Neural cell (in vitro differentiated cells): ENCODE results near the gene NR2E1. TPM values are rescaled to one million over a fixed set of nuclear protein-coding genes. Genes with fewer than 3 reads are reported as not detected.

Experiments
- H2AFZ ChIP-seq: fragments of 200-600, 300-800 bp; sonication (generic), shearing (Covaris generic); 2 replicates; pipeline ENCODE4 v1.6.0; 2014; ENCODE audit warnings: low read depth, mild to moderate bottlenecking, antibody characterized with exemption, low read length, moderate library complexity
- H3F3A ChIP-seq: fragments of 200-600 bp; shearing (Covaris generic); 2 replicates; pipeline ENCODE4 v1.6.1; 2016; ENCODE audit warnings: mild to moderate bottlenecking, moderate library complexity, mixed read lengths, antibody characterized with exemption, low read length; ENCODE audit not compliant: insufficient read depth, poor library complexity, severe bottlenecking
- H3K27ac ChIP-seq: fragments of 200-600, 300-800 bp; sonication (generic), shearing (Covaris generic); 2 replicates; pipeline ENCODE4 v1.5.1; 2014; ENCODE audit warnings: mild to moderate bottlenecking, low read length, moderate library complexity
- H3K27me3 ChIP-seq: fragments of 300-800, 200-600 bp; sonication (generic), shearing (Covaris generic); 2 replicates; pipeline ENCODE4 v1.6.0; 2014; ENCODE audit warnings: mild to moderate bottlenecking, low read depth, low read length, moderate library complexity; ENCODE audit not compliant: insufficient read depth
- H3K36me3 ChIP-seq: fragments of 300-800, 200-600 bp; sonication (generic), shearing (Covaris generic); 2 replicates; pipeline ENCODE4 v1.5.1; 2014; ENCODE audit warnings: mild to moderate bottlenecking, antibody characterized with exemption, low read length, moderate library complexity; ENCODE audit not compliant: insufficient read depth
- H3K4me2 ChIP-seq: fragments of 300-800, 200-600 bp; sonication (generic), shearing (Covaris generic); 2 replicates; pipeline ENCODE4 v1.6.0; 2014; ENCODE audit warnings: mild to moderate bottlenecking, low read length
- H3K4me3 ChIP-seq: fragments of 300-800, 200-600 bp; sonication (generic), shearing (Covaris generic); 2 replicates; pipeline ENCODE4 v1.5.1; 2014; ENCODE audit warnings: mild to moderate bottlenecking, low read length, moderate library complexity
- H3K79me2 ChIP-seq: fragments of 200-600 bp; shearing (Covaris generic); replicated peaks from 2 replicates; pipeline ENCODE4 v1.6.0; 2014; ENCODE audit warnings: mild to moderate bottlenecking, low read length, moderate library complexity; ENCODE audit not compliant: insufficient read depth
- H3K9ac ChIP-seq: fragments of 300-800, 200-600 bp; sonication (generic), shearing (Covaris generic); 2 replicates; pipeline ENCODE4 v1.6.1; 2016; ENCODE audit warnings: mild to moderate bottlenecking, low read length, mixed read lengths
- H3K9me2 ChIP-seq: fragments of 200-600 bp; shearing (Covaris generic); 2 replicates; pipeline ENCODE4 v1.6.1; 2016; ENCODE audit warnings: mild to moderate bottlenecking, low read length, mixed read lengths; ENCODE audit not compliant: insufficient read depth
- H3K9me3 ChIP-seq: fragments of 200-600, 300-800 bp; sonication (generic), shearing (Covaris generic); 2 replicates; pipeline ENCODE4 v1.6.1; 2016; ENCODE audit warnings: mild to moderate bottlenecking, mixed run types, low read length, moderate library complexity, mixed read lengths
- H4K20me1 ChIP-seq: fragments of 200-600 bp; shearing (Covaris generic); 2 replicates; pipeline ENCODE4 v1.6.1; 2016; ENCODE audit warnings: mild to moderate bottlenecking, mixed run types; ENCODE audit not compliant: insufficient read depth
- CTCF ChIP-seq: fragments of 450-650 bp; IDR thresholded peaks from 2 replicates; pipeline ENCODE4 v1.5.1; 2014; ENCODE audit warnings: antibody characterized with exemption, mild to moderate bottlenecking, moderate library complexity; ENCODE audit not compliant: poor library complexity, severe bottlenecking
- EP300 ChIP-seq: fragments of 450-650 bp; conservative IDR thresholded peaks from 2 replicates; pipeline ENCODE4 v1.6.1; 2014; ENCODE audit warnings: antibody characterized with exemption, mild to moderate bottlenecking, moderate library complexity; ENCODE audit not compliant: poor library complexity, severe bottlenecking
- EZH2 ChIP-seq: fragments of 200-600, 300-800 bp; shearing (Covaris generic), sonication (generic); IDR thresholded peaks from 2 replicates; pipeline ENCODE4 v1.6.1; 2014; ENCODE audit warnings: antibody characterized with exemption, low read length, borderline replicate concordance, mild to moderate bottlenecking; ENCODE audit not compliant: insufficient read depth, poor library complexity, severe bottlenecking
- MXI1 ChIP-seq: fragments of 450-650 bp; conservative IDR thresholded peaks from 2 replicates; pipeline ENCODE4 v1.6.1; 2014; ENCODE audit warnings: antibody characterized with exemption, mild to moderate bottlenecking; ENCODE audit not compliant: poor library complexity, severe bottlenecking
- POLR2AphosphoS5 ChIP-seq: IDR thresholded peaks from 2 replicates; pipeline ENCODE4 v1.6.1; 2012
- RAD21 ChIP-seq: fragments of 450-650 bp; conservative IDR thresholded peaks from 2 replicates; pipeline ENCODE4 v1.6.1; 2014; ENCODE audit warnings: antibody characterized with exemption, mild to moderate bottlenecking, moderate library complexity
- REST ChIP-seq: IDR thresholded peaks from 2 replicates; pipeline ENCODE4 v1.6.1; 2012; ENCODE audit warnings: borderline replicate concordance
- SMC3 ChIP-seq: fragments of 450-650 bp; conservative IDR thresholded peaks from 2 replicates; pipeline ENCODE4 v1.6.1; 2014; ENCODE audit warnings: antibody characterized with exemption, mild to moderate bottlenecking, moderate library complexity; ENCODE audit not compliant: poor library complexity
- TAF1 ChIP-seq: IDR thresholded peaks from 2 replicates; pipeline ENCODE4 v1.6.1; 2012; ENCODE audit warnings: low read depth
- polyA plus RNA-seq: library from polyadenylated mRNA; depleted of rRNA; stranded (reverse); fragments of >200 nt; gene quantifications from 2 replicates; pipeline ENCODE4 v1.2.3, GENCODE V29; 2014

Gene NR2E1
- polyA plus RNA-seq, 1 donor from 2014 or later = 1.3 TPM

- H3K27ac ChIP-seq = no peak overlapping the region
- H4K20me1 ChIP-seq = no peaks in the 10 kb centered on the region
- H3K9me2 ChIP-seq = no peaks in the 10 kb centered on the region
- no peak overlapping the region for H3K4me2 ChIP-seq
- no peaks in the 10 kb centered on the region for H3K9me3 ChIP-seq
- H3K27me3 ChIP-seq = no peaks in the 10 kb centered on the region
- no peak overlapping the region for H3K9ac ChIP-seq
- no peaks in the 10 kb centered on the region for H3F3A ChIP-seq
- H3K36me3 ChIP-seq = no peaks in the 10 kb centered on the region
- no peak overlapping the region for H3K4me3 ChIP-seq
- H2AFZ ChIP-seq = no peak overlapping the region
- no peak for TF ChIP-seq MXI1
- TF ChIP-seq POLR2AphosphoS5 = no peak
- no peak for TF ChIP-seq SMC3
- TF ChIP-seq REST = no peak
- TF ChIP-seq RAD21 = no peak
- no peak for TF ChIP-seq EP300
- TF ChIP-seq TAF1 = no peak
- TF ChIP-seq CTCF = no peak
- TF ChIP-seq EZH2 = no peak
- H3K79me2 ChIP-seq = no peaks in the 10 kb centered on the region
Measured at GRCh38 chr6:108227290-108227689, 61.5 kb downstream of the NR2E1 start.

GRCh38 chr6:108228416-108228815 is 62.6 kb downstream of the NR2E1 start:
- TF ChIP-seq RAD21 = no peak
- no peak for TF ChIP-seq SMC3
- no peak for TF ChIP-seq MXI1
- no peak for TF ChIP-seq EZH2
- no peaks in the 10 kb centered on the region for H3K9me2 ChIP-seq
- no peaks in the 10 kb centered on the region for H3K36me3 ChIP-seq
- no peaks in the 10 kb centered on the region for H4K20me1 ChIP-seq
- H2AFZ ChIP-seq = no peak overlapping the region
- H3K27me3 ChIP-seq = no peaks in the 10 kb centered on the region
- peaks cover 4% of the 10 kb centered on the region for H3K79me2 ChIP-seq
- H3F3A ChIP-seq = no peaks in the 10 kb centered on the region
- H3K27ac ChIP-seq = no peak overlapping the region
- H3K4me3 ChIP-seq = no peak overlapping the region
- H3K9ac ChIP-seq = no peak overlapping the region
- H3K9me3 ChIP-seq = no peaks in the 10 kb centered on the region
- no peak overlapping the region for H3K4me2 ChIP-seq

- H3K4me3 ChIP-seq = no peak overlapping the region
- H3K9ac ChIP-seq = no peak overlapping the region
- no peak overlapping the region for H3K4me2 ChIP-seq
- TF ChIP-seq REST = no peak
- no peak for TF ChIP-seq SMC3
- no peak for TF ChIP-seq POLR2AphosphoS5
- no peak for TF ChIP-seq EZH2
- TF ChIP-seq CTCF = no peak
- TF ChIP-seq EP300 = no peak
- no peak for TF ChIP-seq RAD21
- no peak for TF ChIP-seq TAF1
- H3K9me3 ChIP-seq = no peaks in the 10 kb centered on the region
- no peaks in the 10 kb centered on the region for H3F3A ChIP-seq
- no peak overlapping the region for H3K27ac ChIP-seq
- no peaks in the 10 kb centered on the region for H4K20me1 ChIP-seq
- peaks cover 8% of the 10 kb centered on the region for H3K79me2 ChIP-seq
- H3K36me3 ChIP-seq = no peaks in the 10 kb centered on the region
- H3K27me3 ChIP-seq = no peaks in the 10 kb centered on the region
- H2AFZ ChIP-seq = no peak overlapping the region
- H3K9me2 ChIP-seq = no peaks in the 10 kb centered on the region
Measured at GRCh38 chr6:108235127-108235526, 69.3 kb downstream of the NR2E1 start.
